Activated B cell treated with CpG ODN at 0.5 μM for 24 hours (primary cell): ENCODE results near the gene HNRNPCL4. TPM values are rescaled to one million over a fixed set of nuclear protein-coding genes. Genes with fewer than 3 reads are reported as not detected.
"Not testable (repeated sequence)": the region's sequence is repeated elsewhere in the genome, so short reads cannot be mapped to it uniquely, and the experiment has no call there.

ENCODE experiments used
- ATAC-seq: fragments of 200-7000 bp; cut with Tn5 transposase; one replicate; pipeline ENCODE4 v1.10.0; 2021; ENCODE audit warnings: low read depth, mild to moderate bottlenecking, moderate library complexity
- CTCF ChIA-PET: fragments of 350-600 bp; sonication (Branson Sonifier 250); formaldehyde crosslinking; loops from one replicate; lab custom pipeline; 2021; ENCODE audit warnings: antibody characterized with exemption; lab: Charles Lee
- POLR2A ChIA-PET: fragments of 350-600 bp; sonication (Branson Sonifier 250); formaldehyde crosslinking; loops from one replicate; lab custom pipeline; 2021; ENCODE audit warnings: antibody characterized with exemption; lab: Charles Lee
- DNase-seq: peaks from one replicate; pipeline ENCODE4 v3.0.0; 2022
- H3K27ac Mint-ChIP-seq: one replicate; pipeline ENCODE4 v1.8.0; 2020; ENCODE audit warnings: mixed read lengths
- H3K27me3 Mint-ChIP-seq: one replicate; pipeline ENCODE4 v1.8.0; 2021; ENCODE audit warnings: mixed read lengths
- H3K36me3 Mint-ChIP-seq: one replicate; pipeline ENCODE4 v1.8.0; 2021; ENCODE audit warnings: low read depth, mixed read lengths
- H3K4me1 Mint-ChIP-seq: one replicate; pipeline ENCODE4 v1.8.0; 2021; ENCODE audit warnings: mixed read lengths
- H3K4me3 Mint-ChIP-seq: one replicate; pipeline ENCODE4 v1.8.0; 2020; ENCODE audit warnings: mild to moderate bottlenecking, mixed read lengths
- H3K9me3 Mint-ChIP-seq: one replicate; pipeline ENCODE4 v1.8.0; 2020; ENCODE audit warnings: mixed read lengths
- intact Hi-C: fragments of 100-400 bp; cut with micrococcal nuclease; formaldehyde crosslinking; loops from one replicate; pipeline ENCODE4 v1.15.1; 2024
- total RNA-seq: library from RNA; stranded (reverse); gene quantifications from 2 replicates; pipeline ENCODE4 v1.2.3, GENCODE V29; 2022

Gene HNRNPCL4
- total RNA-seq: not detected in 2 replicates

- H3K9me3 Mint-ChIP-seq, H3K4me1 Mint-ChIP-seq, H3K4me3 Mint-ChIP-seq, ATAC-seq, H3K27me3 Mint-ChIP-seq, POLR2A ChIA-PET, H3K27ac Mint-ChIP-seq, intact Hi-C loops, H3K36me3 Mint-ChIP-seq, CTCF ChIA-PET, DNase-seq: not testable (repeated sequence)
These were observed at the start of gene HNRNPCL4 for GRCh38 chr1:13165531-13165930. HNRNPCL4 (minus strand) TSS chr1:13165631; CDS start chr1:13165467, 164 bp downstream.

DNA sequence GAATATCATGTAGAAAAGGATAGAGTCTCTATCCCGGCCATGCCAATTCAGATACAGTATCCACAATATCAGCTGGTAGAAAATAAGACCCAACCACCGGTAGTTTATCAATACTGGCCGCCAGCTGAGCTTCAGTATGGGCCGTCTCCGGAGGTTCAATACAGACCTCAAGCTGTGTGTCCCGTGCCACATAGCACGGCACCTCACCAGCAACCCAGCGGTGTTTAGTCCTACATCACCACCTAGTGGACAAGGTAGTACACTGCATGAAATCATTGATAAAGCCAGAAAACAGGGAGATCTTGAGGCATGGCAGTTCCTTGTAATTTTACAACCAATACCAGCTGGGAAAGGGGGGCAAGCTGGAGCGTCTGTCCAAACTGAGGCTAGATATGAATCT, 43.3 kb upstream of the HNRNPCL4 start:
- H3K36me3 Mint-ChIP-seq, DNase-seq, H3K27ac Mint-ChIP-seq, H3K4me1 Mint-ChIP-seq, H3K4me3 Mint-ChIP-seq, H3K27me3 Mint-ChIP-seq, ATAC-seq, CTCF ChIA-PET, intact Hi-C loops, H3K9me3 Mint-ChIP-seq, POLR2A ChIA-PET: not testable (repeated sequence)

DNA sequence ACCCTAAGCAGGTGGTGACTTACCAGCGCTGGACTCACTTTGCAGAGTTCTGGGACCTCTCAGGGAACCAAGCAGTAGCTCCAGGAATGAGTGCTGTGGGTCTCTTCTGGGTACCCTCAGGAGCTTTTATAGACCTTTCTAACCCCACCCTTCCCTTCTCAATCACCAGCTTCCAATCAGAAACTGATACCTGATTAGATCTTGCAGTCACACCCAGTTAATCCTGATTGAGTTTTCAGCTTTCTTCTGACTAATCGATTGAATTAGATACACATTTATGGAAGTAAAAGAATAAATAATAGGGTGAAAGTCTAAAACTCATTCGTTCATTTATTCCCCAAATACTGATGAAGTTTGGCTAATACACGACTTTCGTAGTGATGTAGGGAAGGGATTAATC, 35.9 kb upstream of the HNRNPCL4 start, which contains the start of gene PRAMEF13:
TSS of gene PRAMEF13 (minus strand) at position 101 of the 400 bp plus-strand sequence. CDS start 1,820 bp downstream, outside the sequence.
- intact Hi-C loops, ATAC-seq, H3K36me3 Mint-ChIP-seq, H3K4me3 Mint-ChIP-seq, H3K9me3 Mint-ChIP-seq, H3K4me1 Mint-ChIP-seq, DNase-seq, H3K27me3 Mint-ChIP-seq, POLR2A ChIA-PET, H3K27ac Mint-ChIP-seq, CTCF ChIA-PET: not testable (repeated sequence)

GRCh38 chr1:13171548-13171947, 6.1 kb upstream of the HNRNPCL4 start, which contains the start of gene PRAMEF9:
PRAMEF9 (plus strand) TSS chr1:13171848; CDS start chr1:13175281, 3,433 bp downstream.
- H3K36me3 Mint-ChIP-seq, H3K27ac Mint-ChIP-seq, H3K4me3 Mint-ChIP-seq, H3K9me3 Mint-ChIP-seq, CTCF ChIA-PET, intact Hi-C loops, H3K27me3 Mint-ChIP-seq, ATAC-seq, DNase-seq, H3K4me1 Mint-ChIP-seq, POLR2A ChIA-PET: not testable (repeated sequence)

GRCh38 chr1:13155909-13156308, 9.5 kb downstream of the HNRNPCL4 start, which contains the start of gene PRAMEF26:
PRAMEF26 (minus strand) TSS chr1:13156009; CDS start chr1:13153095, 2,914 bp downstream.
- H3K36me3 Mint-ChIP-seq, H3K9me3 Mint-ChIP-seq, intact Hi-C loops, CTCF ChIA-PET, H3K4me1 Mint-ChIP-seq, H3K27me3 Mint-ChIP-seq, H3K4me3 Mint-ChIP-seq, POLR2A ChIA-PET, H3K27ac Mint-ChIP-seq, ATAC-seq, DNase-seq: not testable (repeated sequence)

DNA sequence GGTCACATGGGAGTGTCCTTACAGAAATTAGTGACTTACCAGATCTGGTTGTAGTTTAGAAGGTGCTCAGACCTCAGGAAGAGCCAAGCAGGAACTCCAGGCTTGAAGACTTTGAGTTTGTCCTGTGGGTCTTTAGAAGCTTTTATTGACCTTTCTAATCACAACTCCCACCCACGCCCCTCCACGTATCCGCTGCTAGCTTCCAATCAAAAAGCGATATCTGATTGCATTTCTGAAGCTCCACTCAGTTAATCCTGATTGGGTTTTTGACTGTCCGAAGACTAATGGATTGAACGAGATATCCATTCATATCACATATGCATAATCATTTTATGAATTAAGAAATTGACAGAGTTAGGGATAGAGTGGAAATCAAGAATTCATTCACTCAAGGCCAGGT, 48.7 kb downstream of the HNRNPCL4 start, which contains the start of gene HNRNPCL2:
TSS of gene HNRNPCL2 (minus strand) at position 101 of the 400 bp plus-strand sequence. CDS start 454 bp downstream, outside the sequence.
- POLR2A ChIA-PET, H3K36me3 Mint-ChIP-seq, intact Hi-C loops, CTCF ChIA-PET, H3K9me3 Mint-ChIP-seq, DNase-seq, H3K4me1 Mint-ChIP-seq, H3K4me3 Mint-ChIP-seq, H3K27me3 Mint-ChIP-seq, H3K27ac Mint-ChIP-seq, ATAC-seq: not testable (repeated sequence)

Other genes starting within 250 kb of the HNRNPCL4 start
- gene PRAMEF7, start 249.0 kb downstream of the HNRNPCL4 start, total RNA-seq: not detected in 2 replicates
- gene PRAMEF6, start 218.1 kb downstream of the HNRNPCL4 start, total RNA-seq: not detected in 2 replicates
- not detected in 2 replicates for gene PRAMEF27, start 109.1 kb downstream of the HNRNPCL4 start, total RNA-seq
- not detected in 2 replicates for gene HNRNPCL3, start 104.9 kb downstream of the HNRNPCL4 start, total RNA-seq
- gene PRAMEF25, start 94.9 kb downstream of the HNRNPCL4 start, total RNA-seq: not detected in 2 replicates
- not detected in 2 replicates for gene HNRNPCL2, start 48.8 kb downstream of the HNRNPCL4 start, total RNA-seq
- not detected in 2 replicates for gene PRAMEF26, start 9.6 kb downstream of the HNRNPCL4 start, total RNA-seq
- gene PRAMEF9, start 6.2 kb upstream of the HNRNPCL4 start, total RNA-seq: not detected in 2 replicates
- not detected in 2 replicates for gene PRAMEF13, start 35.8 kb upstream of the HNRNPCL4 start, total RNA-seq
- gene PRAMEF18, start 60.5 kb upstream of the HNRNPCL4 start, total RNA-seq: not detected in 2 replicates
- not detected in 2 replicates for gene PRAMEF5, start 88.6 kb upstream of the HNRNPCL4 start, total RNA-seq
- not detected in 2 replicates for gene PRAMEF8, start 119.5 kb upstream of the HNRNPCL4 start, total RNA-seq
- gene PRAMEF33, start 137.9 kb upstream of the HNRNPCL4 start, total RNA-seq: not detected in 2 replicates
- gene PRAMEF15, start 149.9 kb upstream of the HNRNPCL4 start, total RNA-seq: not detected in 2 replicates
- gene PRAMEF14, start 181.5 kb upstream of the HNRNPCL4 start, total RNA-seq: not detected in 2 replicates
- not detected in 2 replicates for gene PRAMEF19, start 206.3 kb upstream of the HNRNPCL4 start, total RNA-seq
- not detected in 2 replicates for gene PRAMEF17, start 224.0 kb upstream of the HNRNPCL4 start, total RNA-seq
- gene PRAMEF20, start 244.8 kb upstream of the HNRNPCL4 start, total RNA-seq: not detected in 2 replicates